Measurements from ENCODE around the gene ADPGK.

DNA sequence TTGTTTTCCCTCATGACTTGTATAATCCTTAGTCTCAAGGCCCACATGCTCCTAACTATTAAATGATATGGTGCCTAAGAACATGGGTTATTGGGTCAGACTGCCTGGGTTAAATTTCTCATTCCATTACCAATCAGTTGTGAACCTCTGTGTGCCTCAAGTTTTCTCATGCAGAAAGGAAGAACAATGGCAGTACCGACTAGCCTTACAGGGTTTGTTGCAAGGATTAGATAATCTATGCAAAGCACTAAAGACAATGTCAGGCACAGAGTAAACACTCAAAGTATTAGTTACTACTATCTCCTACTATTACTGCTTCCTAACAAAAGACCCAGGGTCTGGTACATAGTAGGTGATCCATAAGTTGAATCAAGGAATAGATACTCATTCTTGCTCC, 12.2 kb downstream of the ADPGK start:
- TF ChIP-seq, protein P1, sequence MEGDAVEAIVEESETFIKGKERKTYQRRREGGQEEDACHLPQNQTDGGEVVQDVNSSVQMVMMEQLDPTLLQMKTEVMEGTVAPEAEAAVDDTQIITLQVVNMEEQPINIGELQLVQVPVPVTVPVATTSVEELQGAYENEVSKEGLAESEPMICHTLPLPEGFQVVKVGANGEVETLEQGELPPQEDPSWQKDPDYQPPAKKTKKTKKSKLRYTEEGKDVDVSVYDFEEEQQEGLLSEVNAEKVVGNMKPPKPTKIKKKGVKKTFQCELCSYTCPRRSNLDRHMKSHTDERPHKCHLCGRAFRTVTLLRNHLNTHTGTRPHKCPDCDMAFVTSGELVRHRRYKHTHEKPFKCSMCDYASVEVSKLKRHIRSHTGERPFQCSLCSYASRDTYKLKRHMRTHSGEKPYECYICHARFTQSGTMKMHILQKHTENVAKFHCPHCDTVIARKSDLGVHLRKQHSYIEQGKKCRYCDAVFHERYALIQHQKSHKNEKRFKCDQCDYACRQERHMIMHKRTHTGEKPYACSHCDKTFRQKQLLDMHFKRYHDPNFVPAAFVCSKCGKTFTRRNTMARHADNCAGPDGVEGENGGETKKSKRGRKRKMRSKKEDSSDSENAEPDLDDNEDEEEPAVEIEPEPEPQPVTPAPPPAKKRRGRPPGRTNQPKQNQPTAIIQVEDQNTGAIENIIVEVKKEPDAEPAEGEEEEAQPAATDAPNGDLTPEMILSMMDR (IDR thresholded peaks at IDR 0.05 in 4 of 5, conservative IDR thresholded peaks at IDR 0.05 in 1 of 5), result no peak
- no peak for TF ChIP-seq POLR2A (IDR thresholded peaks at IDR 0.05)
